GM23338 (cell line): ENCODE results near the gene ADAMTS14. TPM values are rescaled to one million over a fixed set of nuclear protein-coding genes. Genes with fewer than 3 reads are reported as not detected.

Experiments used
- ATAC-seq: fragments of 200-7000 bp; cut with Tn5 transposase; 3 replicates; pipeline ENCODE4 v1.9.1; 2020
- DNase-seq: peaks from one replicate; pipeline ENCODE4 v3.0.0-alpha.2; 2015; ENCODE audit warnings: low spot score
- H2AFZ ChIP-seq: fragments of 200-600 bp; sonication (generic); 2 replicates; pipeline ENCODE4 v1.8.0; 2016; ENCODE audit warnings: antibody characterized with exemption, mild to moderate bottlenecking, moderate library complexity
- H3F3A ChIP-seq: fragments of 200-600 bp; sonication (generic); replicated peaks from 2 replicates; pipeline ENCODE4 v1.8.0; 2017; ENCODE audit warnings: antibody characterized with exemption, mixed run types, low read depth
- H3K27ac ChIP-seq: fragments of 200-600 bp; sonication (generic); 2 replicates; pipeline ENCODE4 v1.6.1; 2016; ENCODE audit warnings: low read depth
- H3K27me3 ChIP-seq: fragments of 200-600 bp; sonication (generic); 2 replicates; pipeline ENCODE4 v1.8.0; 2016; ENCODE audit warnings: mild to moderate bottlenecking, mixed run types, moderate library complexity; ENCODE audit not compliant: insufficient read depth
- H3K36me3 ChIP-seq: fragments of 200-600 bp; sonication (generic); 2 replicates; pipeline ENCODE4 v1.8.0; 2016; ENCODE audit warnings: mild to moderate bottlenecking; ENCODE audit not compliant: insufficient read depth
- H3K4me1 ChIP-seq: fragments of 200-600 bp; sonication (generic); 2 replicates; pipeline ENCODE4 v1.8.0; 2016; ENCODE audit warnings: mild to moderate bottlenecking, moderate library complexity; ENCODE audit not compliant: insufficient read depth
- H3K4me2 ChIP-seq: fragments of 200-600 bp; sonication (generic); 2 replicates; pipeline ENCODE4 v1.7.1; 2017; ENCODE audit warnings: mixed run types
- H3K4me3 ChIP-seq: fragments of 200-600 bp; sonication (generic); 2 replicates; pipeline ENCODE4 v1.6.1; 2016; ENCODE audit warnings: mixed run types
- H3K79me2 ChIP-seq: fragments of 200-600 bp; sonication (generic); replicated peaks from 2 replicates; pipeline ENCODE4 v1.8.0; 2017; ENCODE audit warnings: mild to moderate bottlenecking; ENCODE audit not compliant: insufficient read depth
- H3K9me2 ChIP-seq: fragments of 200-600 bp; sonication (generic); 2 replicates; pipeline ENCODE4 v1.8.0; 2017; ENCODE audit not compliant: insufficient read depth
- H4K20me1 ChIP-seq: fragments of 200-600 bp; sonication (generic); replicated peaks from 2 replicates; pipeline ENCODE4 v1.8.0; 2017; ENCODE audit warnings: mild to moderate bottlenecking; ENCODE audit not compliant: insufficient read depth
- H3K27ac Mint-ChIP-seq: 2 replicates; pipeline ENCODE4 v1.8.0; 2020; ENCODE audit warnings: inconsistent platforms, mild to moderate bottlenecking, moderate library complexity, mixed read lengths
- H3K27me3 Mint-ChIP-seq: 3 replicates; pipeline ENCODE4 v1.8.0; 2022; ENCODE audit warnings: low read depth, mild to moderate bottlenecking, moderate library complexity, mixed read lengths, inconsistent platforms; ENCODE audit not compliant: insufficient read depth, poor library complexity
- H3K36me3 Mint-ChIP-seq: 3 replicates; pipeline ENCODE4 v1.8.0; 2021; ENCODE audit warnings: low read depth, mild to moderate bottlenecking, inconsistent platforms, moderate library complexity, mixed read lengths
- H3K4me1 Mint-ChIP-seq: 3 replicates; pipeline ENCODE4 v1.8.0; 2020; ENCODE audit warnings: mild to moderate bottlenecking, inconsistent platforms, mixed read lengths
- H3K4me3 Mint-ChIP-seq: 3 replicates; pipeline ENCODE4 v1.8.0; 2021; ENCODE audit warnings: moderate library complexity, mild to moderate bottlenecking, inconsistent platforms, mixed read lengths
- H3K9me3 Mint-ChIP-seq: 3 replicates; pipeline ENCODE4 v1.8.0; 2020; ENCODE audit warnings: moderate library complexity, mild to moderate bottlenecking, inconsistent platforms, mixed read lengths
- CTCF ChIP-seq, 2 experiments: fragments of 200-600 bp in 1 of 2; sonication (generic) in 1 of 2; conservative IDR thresholded peaks; 2 replicates each; pipeline versions ENCODE4 v1.5.1 to v1.6.1; 2016 to 2017; ENCODE audit warnings: antibody characterized with exemption in 2 of 2, low read depth in 2 of 2, mild to moderate bottlenecking in 2 of 2, moderate library complexity in 1 of 2
- EZH2 ChIP-seq: fragments of 200-600 bp; sonication (generic); IDR thresholded peaks from one replicate; pipeline ENCODE4 v1.8.0; 2017; ENCODE audit warnings: antibody characterized with exemption, mild to moderate bottlenecking, low read depth; ENCODE audit not compliant: unreplicated experiment
- EZH2phosphoT487 ChIP-seq: fragments of 200-600 bp; sonication (generic); IDR thresholded peaks from one replicate; pipeline ENCODE4 v1.8.1; 2018; ENCODE audit warnings: antibody characterized with exemption; ENCODE audit not compliant: unreplicated experiment
- NANOG ChIP-seq: IDR thresholded peaks from 2 replicates; pipeline ENCODE4 v1.6.1; 2016; ENCODE audit warnings: antibody characterized with exemption, borderline replicate concordance
- STAT1 ChIP-seq: IDR thresholded peaks from one replicate; pipeline ENCODE4 v1.6.1; 2016; ENCODE audit warnings: antibody characterized with exemption; ENCODE audit not compliant: unreplicated experiment
- ZNF462 ChIP-seq: fragments of 250-450 bp; sonication (Bioruptor Pico); IDR thresholded peaks from 2 replicates; pipeline ENCODE4 v1.5.0; 2020; ENCODE audit warnings: mild to moderate bottlenecking, moderate library complexity
- polyA plus RNA-seq: library from polyadenylated mRNA; unstranded; fragments of >200 nt; fragmentation: Nextera tagmentation; extraction: Ambion mirVana; gene quantifications from 2 replicates; pipeline ENCODE4 v1.2.1, GENCODE V29; 2016
- total RNA-seq: library from RNA; depleted of rRNA; stranded (reverse); fragments of >200 nt; shearing (Covaris generic); gene quantifications from 2 replicates; pipeline ENCODE4 v1.2.3, GENCODE V29; 2014

ADAMTS14 gene
- total and polyA plus RNA-seq, 2 experiments from 2014 or later, result 1.9 to 2.1 TPM

DNA sequence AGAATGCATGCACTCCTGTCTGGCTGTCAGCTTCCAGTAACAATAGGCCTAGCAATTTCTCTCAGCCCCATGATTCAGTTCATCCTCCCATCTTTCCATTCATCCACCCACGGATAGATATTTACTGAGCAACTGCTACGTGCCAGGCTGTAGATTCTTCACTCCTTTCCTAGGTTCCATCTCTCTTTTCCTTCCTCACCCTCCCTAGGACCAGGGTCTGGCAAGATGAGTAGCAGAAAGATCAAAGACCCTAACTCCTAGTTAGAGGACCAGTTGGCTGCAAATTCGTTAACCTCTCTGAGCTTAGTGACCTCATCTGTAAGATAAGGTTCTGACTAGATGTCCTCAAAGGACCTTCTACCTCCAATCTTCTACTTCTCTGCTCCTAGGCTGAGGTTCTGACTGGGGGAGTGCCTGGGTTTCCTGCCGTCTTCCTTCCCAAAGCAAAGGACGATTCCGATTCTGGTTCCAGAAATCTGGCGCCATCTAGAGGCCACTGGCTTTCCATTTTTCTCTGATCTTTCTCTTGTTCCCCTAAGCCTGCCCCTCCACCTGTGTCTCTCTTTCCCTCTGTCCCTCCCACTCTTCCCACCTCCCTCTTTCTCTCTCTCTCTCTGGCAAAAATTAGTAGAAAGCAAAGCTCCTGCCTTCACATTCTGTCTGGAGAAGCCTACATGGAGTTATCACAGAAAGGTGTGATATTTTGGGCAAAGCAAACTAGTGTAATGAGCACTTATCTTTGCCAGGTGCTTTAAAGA lies 86.6 kb downstream of the ADAMTS14 start (continued):
- TF ChIP-seq ZNF462 (CRISPR knock-in tag) (peak; percentile 50; the same call in 1 of the 2 replicates), NANOG (no peak)

- Histone ChIP-seq H3K27me3 (no peaks in the 10 kb centered on the region), H2AFZ (no peak overlapping the region; the same call in 1 of the 2 replicates), H3K4me3 (no peak overlapping the region), H3F3A (no peaks in the 10 kb centered on the region), H3K4me2 (no peak overlapping the region), H3K27ac (no peak overlapping the region), H3K79me2 (no peaks in the 10 kb centered on the region), H4K20me1 (no peaks in the 10 kb centered on the region), H3K4me1 (peaks cover 10% of the 10 kb centered on the region; the same call in 1 of the 2 replicates), H3K9me2 (no peaks in the 10 kb centered on the region), H3K36me3 (no peaks in the 10 kb centered on the region)
- peaks cover 5% of the 10 kb centered on the region; the same call in 2 of the 3 replicates for H3K9me3 Mint-ChIP-seq
- peaks cover 24% of the 10 kb centered on the region for H3K4me1 Mint-ChIP-seq
- no peak overlapping the region for H3K4me3 Mint-ChIP-seq
- ATAC-seq (peak; percentile 27), DNase-seq (peak; percentile 12)
- H3K36me3 Mint-ChIP-seq, result no peaks in the 10 kb centered on the region
- H3K27ac Mint-ChIP-seq, result no peak overlapping the region
- H3K27me3 Mint-ChIP-seq, result peaks cover 12% of the 10 kb centered on the region
- TF ChIP-seq STAT1 (no peak), ZNF462 (CRISPR knock-in tag) (no peak), NANOG (no peak), EZH2 (no peak), EZH2phosphoT487 (no peak), CTCF (conservative IDR thresholded peaks at IDR 0.05; ENCODE audit: low read depth in 2 of 2) (no peak)
Observed at GRCh38 chr10:70759781-70760180, 87.5 kb downstream of the ADAMTS14 start.
